SK-N-MC (cell line): ENCODE data around the gene APBA2.

ENCODE experiments used
- DNase-seq: peaks from one replicate; pipeline ENCODE4 v3.0.0-alpha.2; 2011; ENCODE audit warnings: low read depth, low spot score
- H3K27ac ChIP-seq: fragments of 200-600 bp; sonication (generic); 2 replicates; pipeline ENCODE4 v1.5.1; 2016; ENCODE audit warnings: mixed run types
- H3K36me3 ChIP-seq: fragments of 200-600 bp; sonication (generic); 2 replicates; pipeline ENCODE4 v1.6.1; 2017; ENCODE audit warnings: antibody characterized with exemption, low read length, mixed read lengths; ENCODE audit not compliant: insufficient read depth
- H3K4me3 ChIP-seq: fragments of 200-600 bp; sonication (generic); 2 replicates; pipeline ENCODE4 v1.5.1; 2016
- H3K9ac ChIP-seq: fragments of 200-600 bp; sonication (generic); 2 replicates; pipeline ENCODE4 v1.8.0; 2017; ENCODE audit warnings: mixed run types, mixed read lengths; ENCODE audit not compliant: insufficient read length
- H3K9me3 ChIP-seq: fragments of 200-600 bp; sonication (generic); 2 replicates; pipeline ENCODE4 v1.6.1; 2017; ENCODE audit warnings: low read depth, mild to moderate bottlenecking, antibody characterized with exemption, low read length, moderate library complexity, mixed read lengths
- EZH2 ChIP-seq: fragments of 200-600 bp; sonication (generic); IDR thresholded peaks from one replicate; pipeline ENCODE4 v1.6.1; 2017; ENCODE audit warnings: antibody characterized with exemption
- FOXP2 ChIP-seq: optimal IDR thresholded peaks from 2 replicates; pipeline ENCODE3; 2011; ENCODE audit warnings: mild to moderate bottlenecking, moderate library complexity; ENCODE audit not compliant: insufficient read depth; ENCODE audit errors: extremely low read length, control extremely low read depth
- POLR2AphosphoS5 ChIP-seq: IDR thresholded peaks from 2 replicates; pipeline ENCODE4 v1.6.1; 2012; ENCODE audit warnings: mild to moderate bottlenecking, low read depth, low read length, borderline replicate concordance

Gene APBA2

GRCh38 chr15:29088666-29089065, 202.9 kb downstream of the APBA2 start:
- Histone ChIP-seq H3K4me3 (no peak overlapping the region), H3K27ac (no peak overlapping the region), H3K9me3 (no peaks in the 10 kb centered on the region), H3K9ac (no peak overlapping the region), H3K36me3 (no peaks in the 10 kb centered on the region)
- no peak for DNase-seq
- TF ChIP-seq FOXP2, result no peak
- TF ChIP-seq POLR2AphosphoS5, result no peak
- no peak for TF ChIP-seq EZH2

DNA sequence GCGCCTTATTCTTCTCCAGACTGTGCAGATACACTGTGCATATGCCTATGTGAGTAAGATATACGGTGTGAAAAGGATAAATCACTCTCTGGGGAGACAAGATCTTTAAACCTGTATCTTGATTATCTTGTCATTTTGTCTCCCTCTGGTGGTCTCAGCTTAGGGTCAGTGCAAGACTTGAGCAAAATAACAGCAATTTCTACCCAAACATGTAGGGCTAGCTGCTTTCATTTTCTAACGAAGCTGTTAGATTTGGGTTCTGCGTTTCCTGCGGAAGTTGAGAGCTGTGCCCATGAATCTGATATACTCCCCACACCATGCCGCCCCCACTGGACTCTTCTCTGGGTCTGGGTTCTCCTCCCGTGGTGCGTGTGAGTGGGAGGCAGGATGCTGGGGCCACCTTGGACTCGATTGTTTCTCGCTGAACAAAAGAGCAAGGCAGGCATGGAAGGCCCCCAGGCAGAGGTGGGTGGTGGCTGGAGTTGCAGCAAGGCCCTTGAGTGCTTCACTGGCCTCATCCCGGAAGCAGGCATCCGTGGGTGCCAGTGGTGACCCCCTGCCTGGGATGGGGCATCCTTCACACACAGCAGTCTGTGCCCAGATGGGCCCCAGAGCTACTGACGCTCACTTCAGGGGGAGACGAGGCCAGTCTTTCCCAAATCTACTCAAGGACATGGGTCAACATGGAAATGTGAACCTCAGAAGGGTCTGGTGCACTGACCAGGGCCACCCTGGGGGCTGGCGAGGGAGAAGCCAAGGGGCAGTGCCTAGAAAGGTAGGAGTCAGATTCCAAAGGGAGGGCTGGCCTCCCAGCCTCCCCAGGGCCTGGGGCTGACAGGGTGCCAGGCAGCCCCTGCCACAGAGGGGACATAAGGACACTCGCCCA, 204.2 kb downstream of the APBA2 start:
- Histone ChIP-seq H3K36me3 (no peaks in the 10 kb centered on the region), H3K4me3 (no peak overlapping the region), H3K9ac (no peak overlapping the region), H3K9me3 (no peaks in the 10 kb centered on the region), H3K27ac (no peak overlapping the region)
- DNase-seq, result no peak
- no peak for TF ChIP-seq FOXP2
- no peak for TF ChIP-seq EZH2
- TF ChIP-seq POLR2AphosphoS5, result no peak

DNA sequence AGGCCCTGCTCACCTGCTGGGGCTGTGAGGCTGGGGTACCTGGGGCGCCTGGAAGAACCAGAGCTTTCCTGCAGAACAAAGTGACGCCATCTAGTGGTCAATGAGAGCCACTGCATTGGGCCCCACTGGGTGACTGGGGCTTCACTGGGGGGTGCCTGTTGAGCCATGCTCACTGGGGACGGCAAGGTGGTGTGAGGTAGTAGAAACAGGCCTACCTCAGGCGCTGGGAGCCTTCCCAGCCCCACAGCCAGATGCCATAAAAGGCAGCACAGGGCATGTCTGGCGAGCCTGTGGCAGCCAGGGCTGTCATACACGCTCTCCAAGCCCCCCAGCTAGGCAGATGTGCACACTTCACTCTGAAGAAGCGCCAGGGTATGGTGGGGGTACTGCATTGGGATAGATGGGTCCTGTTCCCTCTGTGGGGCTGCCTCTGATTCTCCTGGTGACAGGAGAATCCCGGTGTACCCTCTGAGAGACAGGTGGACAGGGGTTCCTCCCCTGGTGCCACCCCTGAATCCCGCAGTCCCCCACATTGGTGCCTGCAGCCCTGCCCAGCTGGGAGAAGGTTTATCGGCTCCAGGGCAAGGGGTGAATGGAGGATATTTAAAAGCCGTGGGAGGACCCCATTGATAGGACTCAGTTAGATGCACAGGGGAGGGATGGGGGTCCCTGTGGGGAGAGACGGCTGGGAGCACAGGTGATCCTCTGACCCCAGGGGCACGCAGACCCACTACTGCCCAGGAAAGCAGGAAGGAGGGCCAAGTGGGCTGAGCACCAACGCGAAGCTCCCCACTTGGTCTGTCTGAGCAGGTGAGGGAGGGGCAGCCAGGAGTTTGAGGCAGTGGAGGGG, 205.1 kb downstream of the APBA2 start:
- Histone ChIP-seq H3K27ac (no peak overlapping the region), H3K36me3 (no peaks in the 10 kb centered on the region), H3K9me3 (no peaks in the 10 kb centered on the region), H3K4me3 (no peak overlapping the region), H3K9ac (no peak overlapping the region)
- no peak for DNase-seq
- no peak for TF ChIP-seq FOXP2

DNA sequence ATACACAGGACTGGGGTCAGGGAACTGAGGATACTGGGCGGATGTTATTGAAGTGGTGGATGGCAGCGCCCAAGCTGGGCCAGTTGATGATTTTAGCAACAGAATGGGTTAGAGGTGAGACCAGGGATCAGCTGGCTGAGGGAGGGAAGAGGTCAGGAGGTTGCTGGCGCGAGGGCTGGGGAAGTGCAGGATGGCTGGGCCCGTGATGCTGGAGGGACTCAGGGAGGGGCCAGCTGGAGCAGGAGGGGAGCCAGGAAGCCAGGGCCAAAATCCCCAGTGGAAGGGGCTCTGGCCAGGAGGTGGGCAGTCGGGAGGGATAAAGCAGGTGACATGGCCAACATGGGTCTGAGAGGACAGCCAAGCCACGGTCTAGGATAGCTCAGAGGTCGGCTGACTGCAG, 205.9 kb downstream of the APBA2 start:
- H3K4me3 ChIP-seq, result no peak overlapping the region
- no peak for DNase-seq
- no peak for TF ChIP-seq FOXP2
- no peak for TF ChIP-seq EZH2
- TF ChIP-seq POLR2AphosphoS5, result no peak
- no peak overlapping the region for H3K27ac ChIP-seq
- no peaks in the 10 kb centered on the region for H3K9me3 ChIP-seq
- H3K9ac ChIP-seq, result no peak overlapping the region
- H3K36me3 ChIP-seq, result no peaks in the 10 kb centered on the region

GRCh38 chr15:29092376-29093064, 206.7 kb downstream of the APBA2 start:
- TF ChIP-seq POLR2AphosphoS5, result no peak
- TF ChIP-seq EZH2, result no peak
- no peak for TF ChIP-seq FOXP2
- H3K36me3 ChIP-seq, result no peaks in the 10 kb centered on the region

DNA sequence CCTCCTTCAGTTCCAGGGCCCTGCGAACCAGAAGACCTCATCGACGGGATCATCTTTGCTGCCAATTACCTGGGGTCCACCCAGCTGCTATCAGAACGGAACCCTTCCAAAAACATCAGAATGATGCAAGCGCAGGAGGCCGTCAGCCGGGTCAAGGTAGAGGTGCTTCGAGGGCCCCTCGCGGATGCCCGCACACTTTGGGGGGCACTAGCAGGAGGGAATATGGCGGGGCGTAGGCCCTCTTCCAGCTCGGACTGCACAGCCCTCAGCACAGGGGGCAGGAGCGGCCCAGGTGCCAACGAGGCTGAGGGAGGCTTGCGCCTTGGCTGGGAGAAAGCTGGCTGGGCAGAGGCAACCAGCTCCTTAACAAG, 207.3 kb downstream of the APBA2 start:
- H3K36me3 ChIP-seq, result no peaks in the 10 kb centered on the region
- TF ChIP-seq EZH2 (no peak), FOXP2 (no peak), POLR2AphosphoS5 (no peak)
- DNase-seq, result no peak
- no peak overlapping the region for H3K27ac ChIP-seq
- no peak overlapping the region for H3K4me3 ChIP-seq
- no peaks in the 10 kb centered on the region for H3K9me3 ChIP-seq
- no peak overlapping the region for H3K9ac ChIP-seq

More at GRCh38 chr15:29092376-29093064, 206.7 kb downstream of the APBA2 start:
- Histone ChIP-seq H3K9ac (no peak overlapping the region), H3K9me3 (no peaks in the 10 kb centered on the region), H3K27ac (no peak overlapping the region), H3K4me3 (no peak overlapping the region)
- DNase-seq, result no peak

DNA sequence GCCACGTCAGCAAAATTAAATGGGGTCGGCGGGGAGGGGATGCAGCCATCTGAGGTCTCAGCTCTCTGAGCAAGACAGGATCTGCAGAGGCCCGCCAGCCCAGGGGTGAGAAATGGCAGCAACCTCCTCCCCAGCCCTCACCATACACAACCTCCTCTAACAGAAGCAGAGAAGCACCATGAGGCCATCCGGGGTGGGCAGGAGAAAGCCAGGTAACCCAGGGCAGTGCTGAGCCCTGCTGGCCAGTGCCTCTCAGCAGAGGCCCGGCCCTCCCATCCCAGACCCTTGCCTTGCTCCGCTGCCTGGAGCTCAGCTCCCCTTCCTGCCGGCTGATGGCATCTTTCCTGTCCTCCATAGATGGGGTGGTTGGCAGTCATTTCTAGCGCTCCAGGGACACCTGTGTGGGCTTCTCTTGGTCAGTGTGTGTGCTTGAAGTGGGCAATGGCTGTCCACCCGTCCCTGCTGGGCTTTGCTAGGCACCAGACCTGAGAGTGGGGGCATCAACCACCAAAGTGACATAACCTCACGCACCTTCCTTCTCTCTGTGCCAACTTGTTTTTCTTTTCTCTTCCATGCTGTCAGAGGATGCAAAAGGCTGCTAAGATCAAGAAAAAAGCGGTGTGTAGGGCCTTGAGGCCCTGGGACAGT, 208.0 kb downstream of the APBA2 start:
- no peak for DNase-seq

More for the DNA sequence above, 208.0 kb downstream of the APBA2 start:
- no peak overlapping the region for H3K9ac ChIP-seq
- no peak for TF ChIP-seq FOXP2
- no peak for TF ChIP-seq POLR2AphosphoS5
- no peak for TF ChIP-seq EZH2
- no peak overlapping the region for H3K4me3 ChIP-seq
- no peaks in the 10 kb centered on the region for H3K9me3 ChIP-seq
- no peaks in the 10 kb centered on the region for H3K36me3 ChIP-seq
- H3K27ac ChIP-seq, result no peak overlapping the region
